Activated naive CD8-positive, alpha-beta T cell treated with anti-CD3 and anti-CD28 coated beads, Interleukin-2, amount 10 ng/mL, durations not matched to agents 7 days and 5 days (primary cell): Measurements from ENCODE around the gene IMPA2. TPM values are rescaled to one million over a fixed set of nuclear protein-coding genes. Genes with fewer than 3 reads are reported as not detected.
A peak's percentile ranks its signal among the peaks of the same experiment; 100 is the strongest.
"Not testable (repeated sequence)": the region's sequence is repeated elsewhere in the genome, so short reads cannot be mapped to it uniquely, and the experiment has no call there.

Experiments used
- ATAC-seq: fragments of 150-1000 bp; cut with Tn5 transposase; one replicate; pipeline ENCODE4 v1.10.0; 2021; ENCODE audit warnings: low read depth, moderate library complexity
- POLR2A ChIA-PET: fragments of 350-600 bp; sonication (Branson Sonifier 250); formaldehyde crosslinking; loops from one replicate; lab custom pipeline; 2021; ENCODE audit warnings: antibody characterized with exemption; lab: Charles Lee
- DNase-seq: peaks from one replicate; pipeline ENCODE4 v3.0.0; 2021
- H3K27ac Mint-ChIP-seq: one replicate; pipeline ENCODE4 v1.8.0; 2022; ENCODE audit warnings: mild to moderate bottlenecking, mixed read lengths
- H3K27me3 Mint-ChIP-seq: one replicate; pipeline ENCODE4 v1.8.0; 2022; ENCODE audit warnings: mild to moderate bottlenecking, moderate library complexity, mixed read lengths
- H3K36me3 Mint-ChIP-seq: one replicate; pipeline ENCODE4 v1.8.0; 2021; ENCODE audit warnings: mild to moderate bottlenecking, mixed read lengths
- H3K4me1 Mint-ChIP-seq: one replicate; pipeline ENCODE4 v1.8.0; 2021; ENCODE audit warnings: mixed read lengths
- H3K4me3 Mint-ChIP-seq: one replicate; pipeline ENCODE4 v1.8.0; 2022; ENCODE audit warnings: mild to moderate bottlenecking, moderate library complexity, mixed read lengths
- H3K9me3 Mint-ChIP-seq: one replicate; pipeline ENCODE4 v1.8.0; 2021; ENCODE audit warnings: mixed read lengths
- total RNA-seq, 2 experiments: library from RNA; stranded (reverse); gene quantifications; one replicate each; pipeline ENCODE4 v1.2.3, GENCODE V29; 2021

Gene IMPA2
- total RNA-seq, 2 experiments from 2014 or later = 12.5 to 15.4 TPM

- no peaks in the 10 kb centered on the region for H3K36me3 Mint-ChIP-seq
- no peaks in the 10 kb centered on the region for H3K9me3 Mint-ChIP-seq
- H3K4me1 Mint-ChIP-seq = no peaks in the 10 kb centered on the region
- no peak overlapping the region for H3K27ac Mint-ChIP-seq
- peak overlapping the region; percentile 48 for H3K4me3 Mint-ChIP-seq
- peaks cover 23% of the 10 kb centered on the region for H3K27me3 Mint-ChIP-seq
- DNase-seq (no peak), ATAC-seq (peak; percentile 12)
- POLR2A ChIA-PET = no interaction called here
Measured at GRCh38 chr18:12038082-12038638, 56.9 kb downstream of the IMPA2 start.

- Mint-ChIP-seq H3K27ac (no peak overlapping the region), H3K9me3 (no peaks in the 10 kb centered on the region), H3K36me3 (no peaks in the 10 kb centered on the region), H3K27me3 (peaks cover 23% of the 10 kb centered on the region), H3K4me1 (no peaks in the 10 kb centered on the region), H3K4me3 (peak overlapping the region; percentile 73)
- POLR2A ChIA-PET = no interaction called here
- ATAC-seq = peak; percentile 86
- DNase-seq = peak; percentile 87
Measured at GRCh38 chr18:12038639-12039539, 57.6 kb downstream of the IMPA2 start.

- H3K36me3 Mint-ChIP-seq, H3K4me1 Mint-ChIP-seq, H3K27ac Mint-ChIP-seq, ATAC-seq, DNase-seq, POLR2A ChIA-PET, H3K9me3 Mint-ChIP-seq, H3K4me3 Mint-ChIP-seq: not testable (repeated sequence)
- peaks cover 23% of the 10 kb centered on the region for H3K27me3 Mint-ChIP-seq
Measured at GRCh38 chr18:12039540-12039930, 58.2 kb downstream of the IMPA2 start.

- DNase-seq (no peak), ATAC-seq (no peak)
- H3K36me3 Mint-ChIP-seq = no peaks in the 10 kb centered on the region
- H3K9me3 Mint-ChIP-seq = no peaks in the 10 kb centered on the region
- H3K27ac Mint-ChIP-seq = no peak overlapping the region
- no peaks in the 10 kb centered on the region for H3K4me1 Mint-ChIP-seq
- POLR2A ChIA-PET = no interaction called here
- H3K27me3 Mint-ChIP-seq = peaks cover 23% of the 10 kb centered on the region
- H3K4me3 Mint-ChIP-seq = no peak overlapping the region
Measured at GRCh38 chr18:12041561-12041960, 60.3 kb downstream of the IMPA2 start.

- Mint-ChIP-seq H3K36me3 (no peaks in the 10 kb centered on the region), H3K4me1 (no peaks in the 10 kb centered on the region), H3K27me3 (peaks cover 9% of the 10 kb centered on the region), H3K4me3 (no peak overlapping the region), H3K27ac (no peak overlapping the region), H3K9me3 (no peaks in the 10 kb centered on the region)
- ATAC-seq (no peak), DNase-seq (no peak)
- POLR2A ChIA-PET = no interaction called here
Measured at GRCh38 chr18:12043811-12044210, 62.5 kb downstream of the IMPA2 start.

GRCh38 chr18:12044591-12044990 lies 63.3 kb downstream of the IMPA2 start:
- POLR2A ChIA-PET = no interaction called here
- Mint-ChIP-seq H3K27ac (no peak overlapping the region), H3K36me3 (no peaks in the 10 kb centered on the region), H3K9me3 (no peaks in the 10 kb centered on the region), H3K4me1 (no peaks in the 10 kb centered on the region), H3K27me3 (peaks cover 8% of the 10 kb centered on the region), H3K4me3 (no peak overlapping the region)
- ATAC-seq (no peak), DNase-seq (no peak)

GRCh38 chr18:12046046-12046750 lies 64.9 kb downstream of the IMPA2 start:
- ATAC-seq = no peak
- DNase-seq = no peak
- no peaks in the 10 kb centered on the region for H3K4me1 Mint-ChIP-seq
- no peaks in the 10 kb centered on the region for H3K36me3 Mint-ChIP-seq
- no peak overlapping the region for H3K27ac Mint-ChIP-seq
- H3K9me3 Mint-ChIP-seq = no peaks in the 10 kb centered on the region
- H3K4me3 Mint-ChIP-seq = no peak overlapping the region
- H3K27me3 Mint-ChIP-seq = peaks cover 2% of the 10 kb centered on the region
- POLR2A ChIA-PET = no interaction called here

GRCh38 chr18:12046751-12047335 lies 65.5 kb downstream of the IMPA2 start:
- Mint-ChIP-seq H3K36me3 (no peaks in the 10 kb centered on the region), H3K4me1 (no peaks in the 10 kb centered on the region), H3K27me3 (no peaks in the 10 kb centered on the region), H3K4me3 (no peak overlapping the region), H3K9me3 (no peaks in the 10 kb centered on the region), H3K27ac (no peak overlapping the region)
- DNase-seq = no peak
- POLR2A ChIA-PET = no interaction called here
- ATAC-seq = no peak

GRCh38 chr18:12048010-12048826 lies 66.9 kb downstream of the IMPA2 start:
- H3K9me3 Mint-ChIP-seq = no peaks in the 10 kb centered on the region
- POLR2A ChIA-PET = no interaction called here
- H3K27ac Mint-ChIP-seq = no peak overlapping the region
- H3K36me3 Mint-ChIP-seq = no peaks in the 10 kb centered on the region
- no peaks in the 10 kb centered on the region for H3K4me1 Mint-ChIP-seq
- DNase-seq = no peak
- H3K4me3 Mint-ChIP-seq = no peak overlapping the region
- ATAC-seq = no peak
- peaks cover 8% of the 10 kb centered on the region for H3K27me3 Mint-ChIP-seq

- POLR2A ChIA-PET = no interaction called here
Measured at GRCh38 chr18:12048827-12049175, 67.5 kb downstream of the IMPA2 start.

GRCh38 chr18:12049978-12050811 lies 68.9 kb downstream of the IMPA2 start:
- Mint-ChIP-seq H3K27ac (no peak overlapping the region), H3K4me3 (no peak overlapping the region), H3K4me1 (no peaks in the 10 kb centered on the region), H3K9me3 (no peaks in the 10 kb centered on the region), H3K27me3 (peaks cover 8% of the 10 kb centered on the region), H3K36me3 (no peaks in the 10 kb centered on the region)
- POLR2A ChIA-PET = no interaction called here
- DNase-seq (no peak), ATAC-seq (no peak)

More at GRCh38 chr18:12048827-12049175, 67.5 kb downstream of the IMPA2 start:
- DNase-seq = no peak
- H3K36me3 Mint-ChIP-seq = no peaks in the 10 kb centered on the region
- no peak for ATAC-seq
- H3K27ac Mint-ChIP-seq = no peak overlapping the region
- H3K9me3 Mint-ChIP-seq = no peaks in the 10 kb centered on the region
- H3K4me1 Mint-ChIP-seq = no peaks in the 10 kb centered on the region
- H3K27me3 Mint-ChIP-seq = peaks cover 8% of the 10 kb centered on the region
- H3K4me3 Mint-ChIP-seq = no peak overlapping the region

GRCh38 chr18:12052866-12053265 lies 71.6 kb downstream of the IMPA2 start:
- Mint-ChIP-seq H3K4me3 (no peak overlapping the region), H3K36me3 (no peaks in the 10 kb centered on the region), H3K27ac (no peak overlapping the region), H3K4me1 (no peaks in the 10 kb centered on the region), H3K9me3 (no peaks in the 10 kb centered on the region), H3K27me3 (peaks cover 8% of the 10 kb centered on the region)
- no peak for ATAC-seq
- DNase-seq = no peak
- POLR2A ChIA-PET = no interaction called here
